HS-27A (cell line): ENCODE data around the gene ADAMTS17.

Experiments used
- DNase-seq: peaks from one replicate; pipeline ENCODE4 v3.0.0-alpha.2; 2012; ENCODE audit warnings: low read depth, missing footprints

The ADAMTS17 gene

GRCh38 chr15:100170291-100171210 is 171.2 kb downstream of the ADAMTS17 start:
- DNase-seq: no peak

- no peak for DNase-seq
Measured at GRCh38 chr15:100169615-100170290, 172.0 kb downstream of the ADAMTS17 start.

GRCh38 chr15:100168787-100169186 is 173.0 kb downstream of the ADAMTS17 start:
- no peak for DNase-seq

- DNase-seq: no peak
Measured at GRCh38 chr15:100167884-100168375, 173.8 kb downstream of the ADAMTS17 start.

- DNase-seq: no peak
Measured at GRCh38 chr15:100166313-100166712, 175.5 kb downstream of the ADAMTS17 start.

- DNase-seq: no peak
Measured at GRCh38 chr15:100163961-100164360, 177.8 kb downstream of the ADAMTS17 start.

- no peak for DNase-seq
Measured at GRCh38 chr15:100160953-100161352, 180.8 kb downstream of the ADAMTS17 start.

GRCh38 chr15:100159436-100159835 is 182.3 kb downstream of the ADAMTS17 start:
- DNase-seq: no peak

GRCh38 chr15:100158356-100158755 is 183.4 kb downstream of the ADAMTS17 start:
- DNase-seq: no peak

GRCh38 chr15:100156201-100156600 is 185.6 kb downstream of the ADAMTS17 start:
- no peak for DNase-seq

- no peak for DNase-seq
Measured at GRCh38 chr15:100154338-100154737, 187.4 kb downstream of the ADAMTS17 start.

- no peak for DNase-seq
Measured at GRCh38 chr15:100152463-100152862, 189.3 kb downstream of the ADAMTS17 start.

- DNase-seq: no peak
Measured at GRCh38 chr15:100150906-100151305, 190.9 kb downstream of the ADAMTS17 start.

- DNase-seq: no peak
Measured at GRCh38 chr15:100147828-100148227, 193.9 kb downstream of the ADAMTS17 start.

GRCh38 chr15:100143378-100143777 is 198.4 kb downstream of the ADAMTS17 start:
- DNase-seq: no peak

GRCh38 chr15:100141311-100142001 is 200.3 kb downstream of the ADAMTS17 start:
- DNase-seq: no peak

GRCh38 chr15:100140527-100141308 is 201.1 kb downstream of the ADAMTS17 start:
- no peak for DNase-seq

GRCh38 chr15:100134586-100134985 is 207.2 kb downstream of the ADAMTS17 start:
- no peak for DNase-seq

GRCh38 chr15:100134089-100134583 is 207.6 kb downstream of the ADAMTS17 start:
- DNase-seq: no peak

- no peak for DNase-seq
Measured at GRCh38 chr15:100133001-100133400, 208.8 kb downstream of the ADAMTS17 start.

- DNase-seq: no peak
Measured at GRCh38 chr15:100132309-100132708, 209.5 kb downstream of the ADAMTS17 start.
